PC-3 (cell line): ENCODE data around the gene PADI4. TPM values are rescaled to one million over a fixed set of nuclear protein-coding genes. Genes with fewer than 3 reads are reported as not detected.

Experiments
- ATAC-seq: fragments of 200-7000 bp; cut with Tn5 transposase; 2 replicates; pipeline ENCODE4 v1.9.1; 2020; ENCODE audit warnings: mild to moderate bottlenecking, moderate library complexity
- BruUV-seq: library from RNA; stranded (reverse); fragments of 400-500 nt; replicated peaks from 2 replicates; lab custom pipeline; 2021; lab: Mats Ljungman, UMichigan
- CTCF ChIA-PET: fragments of 300-600 bp; sonication (Branson Sonifier 250); formaldehyde crosslinking; loops from one replicate; lab custom pipeline; 2022; ENCODE audit warnings: antibody characterized with exemption; lab: Charles Lee
- POLR2A ChIA-PET: fragments of 300-600 bp; sonication (Branson Sonifier 250); formaldehyde crosslinking; loops from one replicate; lab custom pipeline; 2022; ENCODE audit warnings: antibody characterized with exemption; ENCODE audit not compliant: unreplicated experiment; lab: Charles Lee
- DNase-seq: peaks from one replicate; pipeline ENCODE4 v3.0.0-alpha.2; 2015
- H2AFZ ChIP-seq: fragments of 300-600 bp; sonication (generic); 2 replicates; pipeline ENCODE4 v1.6.0; 2016; ENCODE audit warnings: antibody characterized with exemption, low read length
- H3F3A ChIP-seq: fragments of 300-600 bp; sonication (generic); one replicate; pipeline ENCODE4 v1.6.0; 2017; ENCODE audit warnings: antibody characterized with exemption, low read length, control low read depth, mild to moderate bottlenecking; ENCODE audit not compliant: unreplicated experiment
- H3K27ac ChIP-seq: fragments of 300-600 bp; sonication (generic); 2 replicates; pipeline ENCODE4 v1.5.1; 2016; ENCODE audit warnings: mild to moderate bottlenecking, low read length
- H3K27me3 ChIP-seq: fragments of 300-600 bp; sonication (generic); 2 replicates; pipeline ENCODE4 v1.6.1; 2016; ENCODE audit warnings: low read length, mixed read lengths
- H3K36me3 ChIP-seq: fragments of 300-600 bp; sonication (generic); 2 replicates; pipeline ENCODE4 v1.6.1; 2016; ENCODE audit warnings: low read depth, mixed run types, low read length, mixed read lengths
- H3K4me1 ChIP-seq: fragments of 300-600 bp; sonication (generic); 2 replicates; pipeline ENCODE4 v1.5.1; 2016; ENCODE audit warnings: low read length; ENCODE audit not compliant: insufficient read depth
- H3K4me2 ChIP-seq: fragments of 300-600 bp; sonication (generic); 2 replicates; pipeline ENCODE4 v1.6.0; 2016; ENCODE audit warnings: low read length
- H3K4me3 ChIP-seq: fragments of 300-600 bp; sonication (generic); 2 replicates; pipeline ENCODE4 v1.5.1; 2016; ENCODE audit warnings: mild to moderate bottlenecking, low read length, mixed read lengths
- H3K79me2 ChIP-seq: fragments of 300-600 bp; sonication (generic); 2 replicates; pipeline ENCODE4 v1.6.1; 2017; ENCODE audit warnings: low read length, mixed read lengths
- H3K9ac ChIP-seq: fragments of 300-600 bp; sonication (generic); 2 replicates; pipeline ENCODE4 v1.6.0; 2016; ENCODE audit warnings: mild to moderate bottlenecking, low read length
- H3K9me2 ChIP-seq: fragments of 300-600 bp; sonication (generic); replicated peaks from 2 replicates; pipeline ENCODE4 v1.6.1; 2016; ENCODE audit warnings: mixed run types, low read length, mixed read lengths
- H3K9me3 ChIP-seq: fragments of 300-600 bp; sonication (generic); 2 replicates; pipeline ENCODE4 v1.6.1; 2016; ENCODE audit warnings: low read length, mixed read lengths
- H4K20me1 ChIP-seq: fragments of 300-600 bp; sonication (generic); 2 replicates; pipeline ENCODE4 v1.6.1; 2016; ENCODE audit warnings: low read length, mixed read lengths
- CTCF ChIP-seq: fragments of 300-600 bp; sonication (generic); conservative IDR thresholded peaks from 2 replicates; pipeline ENCODE4 v1.5.1; 2017; ENCODE audit warnings: antibody characterized with exemption, low read depth, mild to moderate bottlenecking, low read length
- EZH2 ChIP-seq: fragments of 300-600 bp; sonication (generic); IDR thresholded peaks from one replicate; pipeline ENCODE4 v1.6.1; 2017; ENCODE audit warnings: antibody characterized with exemption, mild to moderate bottlenecking, low read length; ENCODE audit not compliant: unreplicated experiment
- EZH2phosphoT487 ChIP-seq: fragments of 300-600 bp; sonication (generic); IDR thresholded peaks from 2 replicates; pipeline ENCODE4 v1.6.1; 2018; ENCODE audit warnings: mild to moderate bottlenecking, antibody characterized with exemption, low read length, borderline replicate concordance
- intact Hi-C: fragments of 100-400 bp; cut with micrococcal nuclease; formaldehyde crosslinking; loops from 2 replicates; pipeline ENCODE4 v1.9.0; 2023
- total RNA-seq: library from RNA; depleted of rRNA; stranded (reverse); fragments of >200 nt; gene quantifications from 2 replicates; pipeline ENCODE4 v1.2.3, GENCODE V29; 2014

The PADI4 gene
- total RNA-seq, 1 experiment from 2014 or later = 0.04 TPM

DNA sequence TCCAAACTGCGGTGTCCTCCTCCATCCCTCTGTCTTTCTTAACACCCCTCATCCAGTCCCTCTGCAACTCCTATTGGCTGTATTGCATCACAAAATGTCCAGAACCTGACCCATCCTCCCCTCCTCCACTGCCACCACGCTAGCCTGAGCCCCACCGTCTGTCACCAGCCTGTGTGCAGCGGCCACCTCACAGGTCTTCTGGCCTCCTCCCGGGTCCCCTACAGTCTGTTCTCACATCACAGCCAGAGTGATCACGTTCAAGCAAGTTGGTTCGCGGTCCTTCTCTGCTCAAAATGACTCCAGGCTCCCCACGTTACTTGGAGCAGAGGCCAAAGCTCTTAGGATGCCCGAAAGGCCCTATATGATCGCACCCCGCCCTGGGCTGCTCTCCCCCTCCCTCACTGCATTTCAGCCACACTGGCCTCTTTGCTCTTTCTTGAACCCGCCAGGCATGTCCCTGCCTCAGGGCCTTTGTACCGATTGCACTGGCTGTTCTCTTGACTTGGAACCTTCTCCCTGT lies 2.4 kb upstream of the PADI4 start:
- no peak for ATAC-seq
- Histone ChIP-seq H3K27ac (peak overlapping the region; percentile 91), H3K9me2 (no peaks in the 10 kb centered on the region), H2AFZ (no peak overlapping the region), H3K27me3 (no peaks in the 10 kb centered on the region), H3K4me1 (peaks cover 30% of the 10 kb centered on the region), H3F3A (no peaks in the 10 kb centered on the region), H3K9me3 (no peaks in the 10 kb centered on the region), H4K20me1 (no peaks in the 10 kb centered on the region), H3K79me2 (no peaks in the 10 kb centered on the region), H3K36me3 (no peaks in the 10 kb centered on the region), H3K4me3 (no peak overlapping the region), H3K9ac (no peak overlapping the region), H3K4me2 (no peak overlapping the region)
- ChIA-PET CTCF (no interaction called here), POLR2A (no interaction called here)
- no peak for DNase-seq
- intact Hi-C loops = no loop called here
- TF ChIP-seq EZH2 (no peak), EZH2phosphoT487 (no peak), CTCF (no peak)
- BruUV-seq = no TSS peak

GRCh38 chr1:17306407-17306806 lies 1.6 kb upstream of the PADI4 start:
- Histone ChIP-seq H3K9ac (no peak overlapping the region), H3K9me3 (no peaks in the 10 kb centered on the region), H3K4me3 (no peak overlapping the region), H4K20me1 (no peaks in the 10 kb centered on the region), H3K9me2 (no peaks in the 10 kb centered on the region), H3K79me2 (no peaks in the 10 kb centered on the region), H3K4me2 (no peak overlapping the region), H3K27me3 (no peaks in the 10 kb centered on the region), H3K36me3 (no peaks in the 10 kb centered on the region), H3K4me1 (peaks cover 30% of the 10 kb centered on the region), H3K27ac (no peak overlapping the region), H3F3A (no peaks in the 10 kb centered on the region), H2AFZ (no peak overlapping the region)
- intact Hi-C loops = no loop called here
- BruUV-seq = no TSS peak
- ChIA-PET CTCF (interaction anchor here (0.5 kb wide), 1 partner anchor 35 kb away, joined by 11 read pairs; no protein-coding TSS in a partner anchor), POLR2A (no interaction called here)
- TF ChIP-seq EZH2 = no peak
- TF ChIP-seq CTCF = no peak
- TF ChIP-seq EZH2phosphoT487 = no peak
- DNase-seq = no peak
- no peak for ATAC-seq

DNA sequence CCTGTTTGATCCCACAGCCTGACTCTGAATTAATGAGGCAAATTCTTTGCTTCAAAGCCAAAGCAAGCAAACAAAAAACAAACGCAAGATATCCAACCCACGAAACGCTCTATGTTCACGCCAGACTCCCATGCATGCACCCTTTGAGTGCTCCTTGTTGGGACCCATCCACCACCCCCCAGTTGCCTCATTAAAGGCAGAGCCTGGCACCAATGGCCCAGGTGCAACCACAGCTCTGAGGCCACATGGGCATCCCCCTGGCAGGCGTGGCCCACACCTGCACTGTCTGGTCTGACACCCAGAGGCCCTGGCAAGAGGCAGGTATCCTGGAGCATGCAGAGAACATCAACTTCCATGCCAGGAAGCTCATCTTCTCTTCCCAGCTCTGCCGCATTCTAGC lies 1.1 kb upstream of the PADI4 start:
- H2AFZ ChIP-seq = no peak overlapping the region
- no peaks in the 10 kb centered on the region for H3K9me2 ChIP-seq
- DNase-seq (no peak), ATAC-seq (no peak)
- no peak overlapping the region for H3K27ac ChIP-seq
- CTCF ChIA-PET = interaction anchor here (0.5 to 0.6 kb wide), 2 partner anchors 36 to 63 kb away, joined by 3 to 11 read pairs; no protein-coding TSS in a partner anchor
- no peak overlapping the region for H3K4me3 ChIP-seq
- no peaks in the 10 kb centered on the region for H4K20me1 ChIP-seq
- H3K4me1 ChIP-seq = peaks cover 30% of the 10 kb centered on the region
- H3K9me3 ChIP-seq = no peaks in the 10 kb centered on the region
- intact Hi-C loops = no loop called here
- H3K4me2 ChIP-seq = no peak overlapping the region
- H3K36me3 ChIP-seq = no peaks in the 10 kb centered on the region
- no peaks in the 10 kb centered on the region for H3K79me2 ChIP-seq
- no peak overlapping the region for H3K9ac ChIP-seq
- POLR2A ChIA-PET = no interaction called here
- TF ChIP-seq EZH2phosphoT487 (no peak), CTCF (no peak), EZH2 (no peak)
- BruUV-seq = no TSS peak
- no peaks in the 10 kb centered on the region for H3F3A ChIP-seq
- H3K27me3 ChIP-seq = no peaks in the 10 kb centered on the region
